Neutrophil (primary cell): Measurements from ENCODE around the gene HSH2D.

Experiments
- H3K27ac ChIP-seq: fragments of 200-600 bp; sonication (generic); 2 replicates; pipeline ENCODE4 v1.5.1; 2016; ENCODE audit warnings: mild to moderate bottlenecking, moderate library complexity
- H3K27me3 ChIP-seq: fragments of 200-600 bp; sonication (generic); 2 replicates; pipeline ENCODE4 v1.6.0; 2016; ENCODE audit warnings: mild to moderate bottlenecking
- H3K36me3 ChIP-seq: fragments of 200-600 bp; sonication (generic); 2 replicates; pipeline ENCODE4 v1.5.1; 2017
- H3K4me1 ChIP-seq, 2 experiments: fragments of 200-600 bp in 1 of 2; sonication (generic) in 1 of 2; 1 replicate in 1 of 2; 2 replicates in 1 of 2; pipeline versions ENCODE4 v1.5.1 to v1.6.1; 2013 to 2016; ENCODE audit warnings: low read depth in 1 of 2, low read length in 1 of 2, mild to moderate bottlenecking in 1 of 2, moderate library complexity in 1 of 2; ENCODE audit not compliant: control insufficient read depth in 1 of 2, insufficient read depth in 1 of 2
- H3K4me3 ChIP-seq, 2 experiments: fragments of 200-600 bp in 1 of 2; sonication (generic) in 1 of 2; 1 replicate in 1 of 2; 2 replicates in 1 of 2; pipeline ENCODE4 v1.5.1; 2013 to 2016; ENCODE audit warnings: low read depth in 1 of 2, low read length in 1 of 2, mild to moderate bottlenecking in 1 of 2, moderate library complexity in 1 of 2
- H3K9me3 ChIP-seq: fragments of 200-600 bp; sonication (generic); 2 replicates; pipeline ENCODE4 v1.5.1; 2016
- CTCF ChIP-seq: fragments of 200-600 bp; sonication (generic); IDR thresholded peaks from 2 replicates; pipeline ENCODE4 v1.5.1; 2016; ENCODE audit warnings: antibody characterized with exemption

Gene HSH2D

DNA sequence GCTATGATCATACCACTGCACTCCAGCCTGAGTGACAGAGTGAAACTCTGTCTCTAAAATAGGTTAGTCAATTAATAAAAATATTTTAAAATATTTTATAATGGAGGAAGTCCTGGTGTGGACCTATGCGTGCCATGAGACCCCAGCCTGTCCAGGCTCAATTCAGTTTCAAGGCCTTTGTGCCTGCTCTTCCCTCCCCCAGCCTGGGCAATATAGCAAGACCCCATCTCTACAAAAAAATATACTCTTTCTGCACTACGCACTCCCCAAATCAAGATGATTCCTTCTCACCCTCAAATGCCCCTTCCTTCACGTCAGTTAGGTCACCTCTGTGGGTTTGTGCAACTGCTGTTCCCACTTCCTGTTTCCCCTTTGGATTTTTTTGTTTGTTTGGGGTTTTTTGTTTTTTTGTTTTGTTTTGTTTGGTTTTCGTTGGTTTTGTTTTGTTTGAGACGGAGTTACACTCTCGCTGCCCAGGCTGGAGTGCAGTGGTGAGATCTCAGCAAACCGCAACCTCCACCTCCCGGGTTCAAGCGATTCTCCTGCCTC lies 1.4 kb upstream of the HSH2D start:
- H3K27me3 ChIP-seq: no peaks in the 10 kb centered on the region
- H3K36me3 ChIP-seq: peaks cover 6% of the 10 kb centered on the region
- peak overlapping the region; percentile 88 to 93 for H3K4me3 ChIP-seq
- TF ChIP-seq CTCF: no peak
- H3K4me1 ChIP-seq: peaks cover 66 to 71% of the 10 kb centered on the region in 2 experiments
- peak overlapping the region; percentile 96 for H3K27ac ChIP-seq
- no peaks in the 10 kb centered on the region for H3K9me3 ChIP-seq

DNA sequence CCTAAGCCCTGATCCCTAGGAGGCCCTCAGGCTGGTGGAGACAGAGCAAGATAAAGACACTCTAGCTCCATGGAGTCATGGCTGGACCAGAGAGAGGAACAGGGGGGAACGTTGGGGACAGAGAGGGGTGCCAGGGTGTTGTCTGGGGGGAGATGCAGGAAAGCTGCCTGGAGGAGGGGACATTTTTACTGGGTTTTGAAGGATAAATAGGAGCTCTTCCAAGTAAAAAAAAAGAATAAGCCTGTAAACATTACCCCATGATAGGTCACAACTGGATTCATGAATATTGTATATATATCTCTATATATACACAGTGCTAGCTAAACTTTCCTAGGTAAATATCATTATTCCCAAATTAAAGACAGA lies 714 bp downstream of the HSH2D start:
- Histone ChIP-seq H3K9me3 (no peaks in the 10 kb centered on the region), H3K27me3 (no peaks in the 10 kb centered on the region), H3K27ac (peak overlapping the region; percentile 96), H3K36me3 (peaks cover 24% of the 10 kb centered on the region), H3K4me3 (peak overlapping the region; percentile 88 to 93), H3K4me1 (peaks cover 82 to 92% of the 10 kb centered on the region in 2 experiments)
- no peak for TF ChIP-seq CTCF

- no peak for TF ChIP-seq CTCF
- Histone ChIP-seq H3K36me3 (peaks cover 43% of the 10 kb centered on the region), H3K27ac (peak overlapping the region; percentile 96), H3K27me3 (no peaks in the 10 kb centered on the region), H3K9me3 (no peaks in the 10 kb centered on the region), H3K4me3 (peak overlapping the region; percentile 88 to 93), H3K4me1 (peaks cover 82 to 92% of the 10 kb centered on the region in 2 experiments)
Observed at GRCh38 chr19:16146112-16146511, 2.6 kb downstream of the HSH2D start.

- no peaks in the 10 kb centered on the region for H3K27me3 ChIP-seq
- peaks cover 69 to 74% of the 10 kb centered on the region in 2 experiments for H3K4me1 ChIP-seq
- H3K9me3 ChIP-seq: no peaks in the 10 kb centered on the region
- no peak for TF ChIP-seq CTCF
- peaks cover 68% of the 10 kb centered on the region for H3K36me3 ChIP-seq
- peak overlapping the region; percentile 47 to 88 for H3K4me3 ChIP-seq
- peak overlapping the region; percentile 96 for H3K27ac ChIP-seq
Observed at GRCh38 chr19:16148443-16149229, 5.2 kb downstream of the HSH2D start.

- Histone ChIP-seq H3K4me3 (no peak overlapping the region), H3K9me3 (no peaks in the 10 kb centered on the region), H3K4me1 (peaks cover 48 to 55% of the 10 kb centered on the region in 2 experiments), H3K27ac (peak overlapping the region; percentile 10), H3K36me3 (peaks cover 100% of the 10 kb centered on the region), H3K27me3 (no peaks in the 10 kb centered on the region)
- TF ChIP-seq CTCF: no peak
Observed at GRCh38 chr19:16153582-16154336, 10.3 kb downstream of the HSH2D start.
